HS-5 (cell line): Measurements from ENCODE around the gene ATG9A.

ENCODE experiments used
- DNase-seq: peaks from one replicate; pipeline ENCODE4 v3.0.0-alpha.2; 2012; ENCODE audit warnings: low read depth

ATG9A gene

DNA sequence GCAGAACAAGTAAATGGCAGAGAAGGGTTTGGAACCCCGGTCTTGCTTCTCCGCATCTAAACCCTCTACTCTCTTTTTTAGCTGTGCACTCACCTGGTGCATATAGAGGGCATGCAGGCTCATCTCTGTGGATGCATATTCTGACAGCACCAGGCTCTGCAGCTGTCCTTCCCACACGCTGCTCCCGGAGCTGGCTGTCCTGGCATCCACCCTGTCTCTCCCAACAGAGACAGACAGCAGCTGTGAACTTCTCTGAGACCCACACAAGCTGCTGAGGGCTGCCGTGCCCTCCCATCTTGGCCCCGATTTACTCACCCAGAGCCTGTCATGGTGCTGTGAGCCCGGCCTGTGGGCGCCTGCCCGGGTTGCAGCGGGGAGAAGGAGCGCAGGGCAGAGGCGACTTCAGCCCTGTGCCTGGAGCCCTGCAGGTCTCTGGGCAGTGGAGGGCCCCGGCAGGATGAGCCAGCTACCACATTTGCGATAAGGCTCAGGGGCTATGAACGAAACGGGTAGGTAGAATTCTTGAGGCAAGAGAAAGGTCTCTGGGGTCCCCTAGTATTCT is 7.4 kb downstream of the ATG9A start:
- DNase-seq: no peak

DNA sequence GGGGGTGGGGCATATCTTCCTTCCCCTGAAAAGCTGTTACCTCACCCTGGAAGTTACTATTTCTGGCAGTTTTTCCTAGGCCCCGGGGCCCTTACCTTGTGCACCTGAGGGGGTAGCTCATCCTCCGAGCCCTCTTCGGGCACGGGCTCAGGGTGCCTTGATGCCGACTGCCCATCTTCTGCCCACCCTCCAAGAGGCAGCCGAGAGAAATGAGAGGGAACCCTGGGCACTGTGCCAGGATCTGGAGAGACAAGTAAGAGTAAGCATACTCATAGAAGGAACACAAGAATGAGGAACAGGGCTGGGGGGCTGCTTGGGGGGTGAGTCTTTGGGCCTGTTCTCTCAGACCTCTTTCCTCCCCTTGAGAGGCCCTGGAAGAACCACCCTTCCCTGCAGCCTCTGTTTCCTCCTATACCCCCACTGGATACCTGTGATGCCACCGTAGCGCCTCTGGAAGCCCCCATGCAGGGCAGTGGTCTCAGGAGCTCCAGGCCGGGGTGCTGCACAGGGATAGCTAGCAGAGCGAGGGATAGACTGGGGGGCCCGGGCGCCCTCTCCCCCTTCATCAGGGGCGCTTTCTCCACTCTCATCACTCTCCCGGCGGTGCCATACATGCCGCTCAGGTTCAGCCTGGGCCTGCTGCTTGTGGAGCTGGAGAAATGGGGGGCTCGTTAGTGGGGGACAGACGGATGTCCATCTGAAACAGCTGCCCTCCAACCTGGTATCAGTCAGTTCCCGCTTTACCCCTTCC is 8.6 kb downstream of the ATG9A start:
- no peak for DNase-seq

DNA sequence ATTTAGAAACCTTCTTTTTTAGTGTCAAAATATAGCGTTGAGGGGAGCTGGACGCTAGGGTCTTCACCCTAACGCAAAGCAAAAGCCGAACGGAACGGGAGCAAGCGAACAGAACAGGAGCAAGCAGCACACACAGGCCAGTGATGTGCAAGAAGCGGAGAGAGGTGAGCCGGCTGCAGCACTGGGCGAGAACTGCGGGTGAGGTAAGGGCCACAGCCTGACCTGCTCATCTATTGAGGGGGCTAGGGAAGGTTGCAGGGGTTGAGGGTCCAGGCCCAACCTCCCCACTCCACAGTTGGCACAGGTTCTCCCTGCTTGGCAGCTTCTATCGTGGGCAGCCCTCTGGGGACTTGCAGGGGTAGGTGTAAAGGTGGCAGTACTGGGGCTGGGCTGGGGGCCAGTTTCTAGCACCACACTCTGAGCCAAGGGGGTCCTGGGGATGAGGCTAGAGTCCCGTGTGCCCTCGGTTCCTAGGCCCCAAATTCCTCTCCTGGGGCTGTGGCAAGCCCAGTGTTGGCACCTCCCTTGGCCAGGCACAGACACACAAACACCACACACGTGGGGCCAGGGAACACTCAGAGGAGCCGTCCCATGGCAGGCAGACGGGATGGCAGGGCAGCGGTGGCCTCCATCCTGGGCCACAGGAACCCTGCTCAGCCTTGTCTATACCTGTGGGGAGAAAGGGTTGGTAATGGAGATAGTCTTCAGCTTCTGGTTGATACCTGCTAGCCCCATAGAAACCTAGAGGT is 9.5 kb downstream of the ATG9A start:
- DNase-seq: no peak

DNA sequence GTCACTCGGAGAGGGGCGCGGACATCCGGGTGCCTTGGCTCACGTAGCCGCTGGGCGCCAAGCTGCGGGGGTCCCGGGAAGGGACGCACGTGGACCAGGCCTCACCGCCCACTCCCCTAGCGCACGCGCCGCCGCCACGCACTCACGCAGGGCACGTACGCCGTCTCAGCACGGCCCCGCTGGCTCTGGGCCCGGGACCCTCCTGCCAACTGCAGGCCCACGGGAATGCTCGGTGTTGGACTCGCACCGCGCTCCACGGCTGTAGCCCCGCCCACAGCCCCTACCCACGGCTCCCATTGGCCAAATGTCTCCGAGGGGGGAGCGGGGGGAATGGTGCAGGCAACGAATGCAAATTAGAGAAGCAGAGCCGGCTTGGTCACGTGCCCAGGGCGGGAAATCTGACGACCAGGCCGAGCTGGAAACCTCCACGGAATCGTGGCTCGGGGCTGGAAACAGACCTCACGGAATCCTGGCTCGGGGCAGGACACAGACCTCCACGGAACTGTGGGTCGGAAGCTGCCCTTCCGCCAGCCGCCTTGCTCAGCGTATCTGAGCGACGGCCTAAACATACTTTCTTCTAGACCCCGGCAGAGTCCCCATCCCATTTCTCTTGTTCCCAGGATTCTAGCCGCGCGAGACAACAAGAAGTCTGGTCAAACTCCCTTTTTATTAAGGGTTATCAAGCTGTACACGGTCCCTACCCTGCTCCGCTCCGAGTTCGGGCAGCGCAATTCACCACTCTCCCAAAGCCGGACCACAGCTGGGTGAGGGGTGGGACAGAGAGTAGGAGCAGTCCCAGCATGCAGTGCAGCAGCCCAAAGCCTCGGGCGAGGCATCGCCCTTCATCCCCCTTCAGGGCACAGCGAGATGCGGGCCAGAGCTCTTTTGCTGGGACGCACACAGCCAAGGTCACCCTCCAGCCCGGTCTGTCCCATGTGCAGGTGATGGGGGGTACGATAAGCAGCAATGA is 10.4 kb downstream of the ATG9A start, which contains the start of gene ABCB6:
Gene ABCB6 (minus strand): TSS at position 227 of the 970 bp plus-strand sequence. CDS start 285 bp downstream, outside the sequence.
- peak; percentile 89 for DNase-seq

DNA sequence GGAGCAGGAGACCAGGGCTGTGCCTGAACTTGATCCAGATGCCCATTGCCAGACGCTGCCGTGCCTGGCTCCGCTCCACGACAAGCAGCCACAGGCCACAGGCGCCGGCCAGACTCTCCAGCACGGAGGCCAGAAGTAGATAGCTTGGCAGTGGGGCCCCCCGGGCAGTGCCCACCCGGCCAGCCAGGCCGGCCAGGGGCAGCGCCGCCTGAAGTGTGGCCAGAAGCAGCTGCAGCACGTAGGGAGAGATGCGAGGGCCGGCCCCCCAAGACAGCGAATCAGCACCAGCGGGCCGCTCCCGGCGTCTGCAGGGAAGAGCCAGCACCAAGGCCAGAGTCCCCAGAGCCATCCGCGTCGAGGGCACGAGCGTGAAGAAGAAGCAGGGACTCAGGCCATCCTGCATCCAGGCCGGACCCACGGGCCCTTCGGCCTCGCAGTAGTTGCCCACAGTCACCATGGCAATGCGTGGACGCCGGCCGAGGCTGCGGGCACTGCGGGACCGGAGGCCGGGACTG is 11.2 kb downstream of the ATG9A start:
- DNase-seq: peak; percentile 47

DNA sequence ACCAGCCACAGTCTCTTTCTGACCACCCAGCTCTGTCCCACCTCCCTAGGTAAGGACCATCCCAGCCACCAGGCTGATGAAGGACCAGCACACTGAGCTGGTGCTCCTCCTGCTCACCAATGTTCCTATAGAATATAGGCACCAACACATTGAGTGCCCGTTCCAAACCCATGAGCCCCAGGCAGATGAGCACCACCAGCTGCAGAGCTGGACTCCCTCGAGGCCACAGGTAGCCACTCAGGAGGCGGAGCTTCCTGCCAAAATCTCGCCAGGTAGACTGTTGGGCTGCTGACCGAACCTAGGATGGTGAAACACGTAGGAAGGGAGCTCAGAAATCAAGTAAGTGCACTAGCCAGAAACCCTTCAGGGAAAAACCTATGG is 12.9 kb downstream of the ATG9A start:
- no peak for DNase-seq

DNA sequence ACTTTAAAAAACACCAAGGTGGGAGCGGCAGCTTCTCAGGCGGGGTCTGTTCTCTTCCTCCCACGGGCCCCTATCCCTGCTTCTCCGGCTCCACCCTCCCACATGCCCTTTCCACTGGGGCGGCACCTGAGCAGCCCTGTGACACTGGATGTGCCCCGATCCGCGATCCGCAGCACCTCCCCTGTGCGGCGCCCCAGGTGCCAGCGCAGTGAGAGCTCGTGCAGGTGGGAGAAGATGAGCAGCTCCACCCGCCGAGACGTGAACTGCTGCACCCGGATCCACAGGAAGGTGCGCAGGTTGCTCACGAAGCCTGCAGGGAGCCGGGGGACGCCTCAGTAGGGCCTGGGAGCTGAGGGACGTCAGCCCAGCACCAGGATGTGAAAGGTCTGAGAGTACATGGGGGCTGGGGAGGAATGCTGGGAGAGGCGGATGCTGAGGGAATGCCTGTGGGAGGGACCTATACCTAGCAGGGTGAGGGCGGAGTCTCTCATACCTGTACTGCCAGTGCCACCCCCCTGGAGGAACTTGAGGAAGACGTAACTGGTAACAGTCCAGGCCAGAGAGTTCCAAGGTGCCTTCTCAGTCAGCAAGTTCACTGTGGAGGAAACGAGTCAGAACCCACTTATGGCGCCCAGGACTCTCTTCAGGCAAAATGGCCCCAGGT is 13.4 kb downstream of the ATG9A start:
- no peak for DNase-seq

DNA sequence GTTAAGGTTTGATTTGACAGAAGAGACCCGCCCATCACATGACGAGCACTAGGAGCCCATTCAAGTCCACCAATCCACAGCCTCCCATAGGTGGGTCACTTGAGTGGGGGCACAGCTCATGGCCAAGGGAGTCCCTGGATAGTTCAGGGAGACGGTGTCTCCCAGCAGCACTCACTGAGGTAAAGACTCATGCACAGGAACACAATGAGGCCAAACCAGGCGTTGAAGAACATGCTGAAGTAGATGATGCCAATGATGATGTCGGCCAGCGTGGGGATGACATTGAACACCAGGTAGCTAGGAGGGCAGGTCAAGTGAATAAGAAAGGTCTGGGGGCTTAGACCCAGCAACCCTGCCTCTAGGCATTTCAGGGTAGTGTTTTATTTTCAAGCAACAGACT is 14.7 kb downstream of the ATG9A start:
- DNase-seq: no peak

DNA sequence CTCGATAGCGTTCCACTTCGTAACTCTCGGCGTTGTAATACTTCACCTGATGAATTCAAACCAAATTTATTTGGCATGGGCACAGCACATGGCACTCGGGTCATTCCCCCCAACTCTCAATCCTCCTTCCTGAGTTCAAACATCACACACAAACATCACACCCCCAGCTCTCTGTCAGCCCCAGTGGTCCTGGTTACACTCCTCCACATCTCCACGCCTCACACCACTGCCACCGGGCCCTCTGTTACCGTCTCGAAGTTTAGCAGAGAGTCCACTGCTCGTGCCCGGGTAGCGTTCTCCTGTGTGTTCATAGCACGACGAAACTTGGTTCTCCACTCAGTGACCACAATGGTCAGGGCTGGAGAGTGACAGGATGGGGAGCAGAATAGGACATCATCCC is 15.3 kb downstream of the ATG9A start:
- no peak for DNase-seq

DNA sequence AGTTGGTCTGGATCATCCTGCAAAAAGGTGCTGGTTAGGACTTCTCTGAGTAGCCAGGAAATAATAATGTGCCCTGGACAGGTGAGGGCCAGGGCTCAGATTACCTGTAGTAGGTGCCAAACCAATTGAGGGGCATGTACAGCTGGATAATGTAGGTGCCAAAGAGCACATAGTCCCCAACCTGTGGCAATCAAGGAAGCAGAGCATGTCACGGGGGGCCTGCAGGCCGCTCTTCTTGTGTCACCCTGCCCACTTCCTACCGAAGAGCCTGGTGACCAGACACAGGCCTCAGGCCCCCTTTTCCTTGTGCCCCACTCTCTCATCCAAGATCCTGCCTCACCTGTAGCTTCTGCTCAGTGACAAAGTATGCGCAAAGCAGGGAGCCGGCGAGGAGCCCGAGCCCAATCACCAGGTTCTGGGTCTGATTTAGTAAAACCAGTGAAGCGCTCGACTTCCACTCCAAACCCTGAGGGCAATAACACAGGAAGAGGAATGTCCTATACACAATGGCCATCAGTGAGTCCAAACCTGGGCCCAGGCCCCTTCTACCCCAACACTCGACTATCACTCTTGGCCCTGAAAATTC is 15.9 kb downstream of the ATG9A start:
- no peak for DNase-seq

DNA sequence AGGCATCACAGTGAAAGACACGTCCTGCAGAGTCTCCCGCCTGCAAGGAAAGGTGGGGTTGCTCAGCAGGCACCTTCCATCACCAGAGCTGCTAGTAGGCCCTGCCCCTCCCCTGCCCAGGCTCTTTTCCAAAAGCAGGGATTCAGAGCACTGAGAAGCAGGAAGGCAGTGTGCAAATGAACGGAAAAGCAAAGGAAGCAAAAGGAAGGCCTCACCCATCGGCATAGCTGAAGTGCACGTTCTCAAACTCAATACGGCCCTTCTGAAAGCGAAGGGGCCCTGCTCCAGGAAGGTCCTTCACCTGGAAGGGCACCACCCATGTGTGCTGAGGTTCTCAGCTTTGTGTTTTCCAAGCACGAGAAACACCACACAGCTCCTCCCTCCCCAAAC is 16.4 kb downstream of the ATG9A start:
- DNase-seq: no peak

DNA sequence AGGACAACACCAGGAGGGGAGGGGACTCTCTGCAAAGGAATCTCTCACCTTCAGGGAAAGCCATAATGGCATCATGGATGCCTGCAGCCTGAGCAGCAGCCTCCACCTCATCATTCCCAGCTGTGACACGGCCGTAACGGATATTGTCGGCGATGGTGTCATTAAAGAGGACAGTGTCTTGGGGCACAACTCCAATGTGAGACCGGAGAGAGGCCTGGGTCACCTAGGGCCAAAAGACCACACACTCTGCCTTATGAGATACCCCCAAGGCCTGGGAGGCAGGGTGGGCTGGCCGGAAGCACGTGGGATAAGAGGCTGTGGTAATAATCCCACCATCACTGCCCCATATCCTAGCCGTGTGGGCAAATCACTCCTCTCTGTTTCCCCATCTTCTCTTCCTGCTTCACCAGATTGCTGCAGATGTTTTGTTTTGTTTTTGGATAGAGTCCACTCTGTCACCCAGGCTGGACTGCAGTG is 18.5 kb downstream of the ATG9A start:
- no peak for DNase-seq

DNA sequence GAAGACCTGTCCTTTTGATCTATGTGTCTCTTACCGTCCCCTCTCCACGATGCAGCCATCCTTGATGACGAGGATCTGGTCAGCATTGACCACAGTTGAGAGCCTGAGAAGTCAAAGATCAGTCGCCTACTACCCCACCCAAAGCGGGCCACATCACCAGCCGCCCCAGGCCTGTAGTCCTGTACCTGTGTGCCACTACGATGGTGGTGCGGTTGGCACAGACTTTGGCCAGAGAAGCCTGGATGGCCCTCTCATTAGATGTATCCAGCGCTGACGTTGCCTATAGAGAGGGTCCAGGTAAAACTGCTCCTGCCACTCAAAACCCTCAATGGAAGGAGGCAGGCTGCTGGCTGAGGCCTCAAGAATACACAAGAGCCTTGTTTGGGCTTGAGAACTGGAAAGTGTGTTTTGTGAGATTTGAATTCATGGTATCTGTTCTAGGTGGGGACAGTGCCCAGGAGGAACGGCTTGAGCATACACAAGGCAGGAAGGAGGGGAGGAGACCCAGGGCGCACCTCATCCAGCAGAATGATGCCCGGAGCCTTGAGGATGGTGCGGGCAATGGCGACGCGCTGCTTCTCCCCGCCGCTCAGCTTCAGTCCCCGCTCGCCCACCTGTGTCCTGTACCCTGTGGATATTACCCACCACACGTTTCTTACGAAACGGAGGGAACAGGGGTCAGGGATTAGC is 19.1 kb downstream of the ATG9A start:
- DNase-seq: no peak

DNA sequence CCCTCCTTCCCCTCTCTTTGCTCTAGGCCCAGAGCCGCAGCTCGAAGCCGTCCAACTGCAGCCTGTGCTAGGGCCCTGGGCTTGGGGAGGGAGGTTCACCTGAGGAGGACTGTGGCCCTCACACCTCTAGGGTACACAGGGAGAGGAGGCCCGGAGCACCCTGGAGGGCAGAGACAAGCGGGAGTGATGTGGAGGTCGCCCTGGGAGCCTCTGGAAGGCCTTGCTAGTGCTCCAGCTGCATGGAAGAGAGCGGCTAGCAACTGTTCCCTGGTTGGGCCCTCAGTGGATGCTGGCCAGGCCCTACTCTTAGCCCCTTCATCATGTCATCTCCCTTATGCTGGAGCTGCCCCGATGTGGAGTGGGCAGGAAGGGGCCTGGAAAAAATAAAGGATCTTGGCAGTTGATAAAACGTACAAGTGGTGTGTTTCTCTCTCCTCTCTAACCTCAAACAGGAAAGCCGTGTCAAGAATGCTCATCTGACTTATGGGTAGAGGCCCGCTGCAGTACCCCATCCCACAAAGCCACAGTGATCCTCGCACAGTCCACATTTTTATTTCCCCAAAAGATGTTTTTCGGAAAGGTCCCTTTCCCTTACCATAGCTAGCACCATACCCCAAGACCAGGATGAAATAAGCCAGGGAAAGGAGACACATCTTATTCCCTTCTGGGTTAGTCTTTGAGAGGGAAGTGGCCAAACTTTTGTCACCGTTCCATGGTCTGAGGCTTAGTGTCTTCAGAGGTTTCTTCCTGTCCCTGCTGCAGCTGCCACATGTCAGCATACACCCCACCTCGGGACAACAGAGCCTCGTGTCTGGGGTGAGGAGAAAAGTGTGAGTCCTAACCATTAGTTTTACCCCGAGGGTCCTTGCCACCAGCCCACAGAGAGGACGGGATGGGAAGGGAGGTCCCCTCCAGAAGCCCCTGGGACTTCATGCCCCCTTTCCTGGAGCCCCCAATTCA is 19.9 kb downstream of the ATG9A start:
- no peak for DNase-seq

DNA sequence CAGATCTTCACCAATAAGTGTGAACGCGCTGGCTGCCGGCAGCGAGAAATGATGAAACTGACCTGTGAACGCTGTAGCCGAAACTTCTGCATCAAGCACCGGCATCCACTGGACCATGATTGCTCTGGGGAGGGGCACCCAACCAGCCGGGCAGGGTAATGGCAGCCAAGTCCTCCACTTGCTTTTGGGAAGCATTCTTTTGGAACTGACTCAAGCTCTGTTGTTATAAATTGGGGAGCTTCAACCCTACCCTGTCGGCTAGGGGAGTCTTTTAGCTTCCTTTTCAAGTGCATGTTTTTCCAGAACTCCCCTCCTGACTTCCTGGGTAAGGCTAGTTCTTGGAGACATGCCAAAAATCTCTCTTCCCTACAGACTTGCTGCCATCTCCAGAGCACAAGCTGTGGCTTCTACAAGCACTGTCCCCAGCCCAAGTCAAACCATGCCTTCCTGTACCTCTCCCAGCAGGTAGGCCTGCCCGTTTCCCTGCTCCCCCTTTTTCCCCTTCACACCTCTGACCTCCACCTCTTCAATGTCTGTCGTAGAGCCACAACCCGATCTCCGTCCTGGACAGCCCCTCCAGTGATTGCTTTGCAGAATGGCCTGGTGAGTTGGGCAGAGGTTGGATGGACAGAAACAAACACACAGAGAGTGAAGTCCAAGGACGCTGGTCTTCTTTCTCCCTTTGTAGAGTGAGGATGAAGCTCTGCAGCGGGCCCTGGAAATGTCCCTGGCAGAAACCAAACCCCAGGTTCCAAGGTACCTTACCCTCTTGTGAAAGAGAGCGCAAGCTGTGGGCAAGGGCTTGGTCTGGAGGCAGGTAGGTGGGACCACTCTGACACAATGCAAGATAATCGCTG is 21.3 kb downstream of the ATG9A start:
- no peak for DNase-seq

DNA sequence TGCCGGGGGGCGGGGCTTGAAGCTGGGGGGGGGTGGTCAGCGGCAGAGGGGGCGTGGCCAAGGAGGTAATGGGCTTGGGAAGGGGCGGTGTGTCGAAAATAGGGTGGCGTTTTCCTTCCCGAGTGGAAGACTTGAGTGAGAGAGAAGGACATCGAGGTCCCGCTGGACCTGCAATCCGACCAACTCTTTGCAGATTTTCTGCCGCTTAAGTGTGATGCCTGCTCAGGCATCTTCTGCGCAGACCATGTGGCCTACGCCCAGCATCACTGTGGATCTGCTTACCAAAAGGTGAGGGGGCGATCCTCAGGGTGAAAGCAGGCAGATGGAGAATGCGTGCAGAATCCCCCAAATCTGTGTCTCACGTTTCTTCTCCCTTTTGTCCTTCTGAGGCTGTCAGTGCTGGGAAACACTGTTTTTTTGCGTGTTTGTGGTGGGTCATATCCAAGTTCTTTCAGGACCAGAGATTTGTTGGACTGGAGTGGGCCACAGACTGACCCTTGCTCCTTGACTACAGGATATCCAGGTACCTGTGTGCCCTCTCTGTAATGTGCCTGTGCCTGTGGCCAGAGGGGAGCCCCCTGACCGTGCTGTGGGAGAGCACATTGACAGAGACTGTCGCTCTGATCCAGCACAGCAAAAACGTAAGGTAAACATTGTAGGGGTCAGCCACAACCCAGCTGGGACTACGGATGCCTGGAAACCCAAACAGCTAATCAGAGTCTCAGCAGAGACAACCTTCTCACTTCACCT is 22.1 kb downstream of the ATG9A start:
- DNase-seq: no peak
